ENCODE measurements around the gene STMN1. TPM values are rescaled to one million over a fixed set of nuclear protein-coding genes. Genes with fewer than 3 reads are reported as not detected.

STMN1 gene
- total RNA-seq, 1 donor = 50.6 TPM

DNA sequence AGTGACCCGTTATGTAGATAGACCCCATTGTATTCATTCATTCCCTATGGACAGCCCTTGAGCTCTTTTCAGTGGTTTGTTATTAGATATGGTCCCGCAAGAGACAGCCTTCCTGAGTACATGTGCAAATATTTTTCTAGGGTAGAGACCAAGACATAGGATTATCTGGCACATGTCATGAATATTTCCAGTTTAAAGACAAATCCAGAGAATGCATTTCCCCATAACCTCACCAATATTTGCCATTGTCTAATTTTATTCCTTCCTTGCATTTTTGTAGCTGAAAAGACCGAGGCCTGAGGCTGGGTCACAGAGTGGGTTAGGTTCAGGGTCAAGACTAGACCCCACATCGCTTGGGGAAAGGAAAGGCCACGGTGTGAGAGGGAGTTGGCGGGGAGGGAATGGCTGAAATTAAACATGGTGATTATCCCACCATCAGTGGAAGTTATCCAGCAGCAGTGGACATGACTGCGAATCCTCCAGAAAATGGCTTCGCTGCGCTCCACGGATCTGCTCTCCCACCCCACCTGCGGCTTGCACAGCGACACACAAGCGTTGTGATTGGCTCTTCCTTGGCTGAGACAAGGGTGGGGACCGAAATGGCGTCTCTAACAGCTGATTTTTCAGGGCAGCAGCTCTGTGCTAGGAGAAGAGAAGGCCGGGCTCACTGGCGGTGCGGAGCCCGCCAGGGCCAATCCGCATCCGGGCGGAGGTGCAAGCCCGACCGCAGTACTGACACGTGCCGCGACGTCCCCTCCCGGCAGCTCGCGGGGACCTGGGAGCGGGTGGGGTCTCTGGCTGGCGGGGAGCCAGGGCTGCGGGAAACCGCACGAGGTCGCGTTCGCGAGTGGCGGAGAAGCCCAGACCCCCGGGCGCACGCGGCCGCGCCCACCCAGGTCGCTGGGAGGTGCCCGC, 16.1 kb upstream of the STMN1 start:
- peak; percentile 33 to 71 (median 56) for DNase-seq (ENCODE audit: low read depth in 2 of 3, low spot score in 2 of 3)

DNA sequence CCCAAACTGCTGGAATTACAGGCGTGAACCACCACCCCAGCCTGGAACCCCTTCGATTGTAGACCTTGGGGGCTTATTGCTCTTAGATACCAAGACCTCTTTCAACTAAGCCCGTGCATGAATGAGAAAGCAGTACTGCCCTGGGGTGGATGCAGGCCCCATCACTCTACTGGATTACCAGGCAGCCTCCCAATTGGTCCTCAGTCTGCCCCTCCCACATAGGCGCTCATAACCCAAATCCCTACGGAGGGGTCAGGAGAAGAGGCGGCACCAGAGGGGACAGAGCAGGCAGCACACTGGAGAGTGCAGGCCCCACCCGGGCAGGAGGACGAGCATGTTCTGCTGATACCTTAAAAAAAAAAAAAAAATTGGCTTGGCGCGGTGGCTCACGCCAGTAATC, 12.4 kb upstream of the STMN1 start:
- DNase-seq (ENCODE audit: low read depth in 2 of 3, low spot score in 2 of 3) = no peak

DNA sequence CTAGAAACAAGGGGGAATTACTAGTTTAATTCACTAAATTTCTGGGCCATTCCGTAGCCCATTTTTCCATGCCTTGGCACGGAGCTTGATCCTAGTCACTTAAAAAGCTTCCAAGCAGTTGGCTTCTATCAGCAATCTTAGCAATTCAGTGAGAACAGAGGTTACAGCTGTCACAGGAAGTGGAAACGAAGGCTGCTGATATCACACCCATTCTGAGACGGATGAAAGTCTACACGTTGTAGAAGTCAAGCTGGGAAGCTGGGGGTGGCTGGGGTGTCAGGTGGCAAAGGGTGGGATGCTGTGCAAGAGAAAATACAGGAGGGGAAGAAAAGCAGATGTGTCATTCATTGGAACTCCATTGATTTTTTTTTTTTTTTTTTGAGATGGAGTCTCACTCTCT, 11.8 kb upstream of the STMN1 start:
- DNase-seq (ENCODE audit: low read depth in 2 of 3, low spot score in 2 of 3) = no peak

DNA sequence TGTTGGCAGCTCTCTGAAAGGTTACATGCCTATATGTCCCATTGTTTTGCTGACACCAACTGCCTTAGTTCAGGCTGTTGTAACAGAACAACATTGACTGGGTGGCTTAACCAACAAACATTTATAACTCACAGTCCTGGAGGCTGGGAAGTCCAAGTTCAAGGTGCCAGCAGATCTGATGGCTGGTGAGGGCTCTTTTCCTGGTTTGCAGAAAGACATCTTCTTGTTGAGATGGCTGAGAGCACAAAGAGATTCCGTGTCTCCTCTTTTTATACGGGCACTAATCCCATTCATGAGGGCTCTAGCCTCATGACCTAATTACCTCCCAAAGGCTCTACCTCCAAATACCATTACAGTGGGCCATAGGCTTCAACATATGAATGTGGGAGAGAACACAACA, 10.2 kb upstream of the STMN1 start:
- DNase-seq (ENCODE audit: low read depth in 2 of 3, low spot score in 2 of 3) = no peak

DNA sequence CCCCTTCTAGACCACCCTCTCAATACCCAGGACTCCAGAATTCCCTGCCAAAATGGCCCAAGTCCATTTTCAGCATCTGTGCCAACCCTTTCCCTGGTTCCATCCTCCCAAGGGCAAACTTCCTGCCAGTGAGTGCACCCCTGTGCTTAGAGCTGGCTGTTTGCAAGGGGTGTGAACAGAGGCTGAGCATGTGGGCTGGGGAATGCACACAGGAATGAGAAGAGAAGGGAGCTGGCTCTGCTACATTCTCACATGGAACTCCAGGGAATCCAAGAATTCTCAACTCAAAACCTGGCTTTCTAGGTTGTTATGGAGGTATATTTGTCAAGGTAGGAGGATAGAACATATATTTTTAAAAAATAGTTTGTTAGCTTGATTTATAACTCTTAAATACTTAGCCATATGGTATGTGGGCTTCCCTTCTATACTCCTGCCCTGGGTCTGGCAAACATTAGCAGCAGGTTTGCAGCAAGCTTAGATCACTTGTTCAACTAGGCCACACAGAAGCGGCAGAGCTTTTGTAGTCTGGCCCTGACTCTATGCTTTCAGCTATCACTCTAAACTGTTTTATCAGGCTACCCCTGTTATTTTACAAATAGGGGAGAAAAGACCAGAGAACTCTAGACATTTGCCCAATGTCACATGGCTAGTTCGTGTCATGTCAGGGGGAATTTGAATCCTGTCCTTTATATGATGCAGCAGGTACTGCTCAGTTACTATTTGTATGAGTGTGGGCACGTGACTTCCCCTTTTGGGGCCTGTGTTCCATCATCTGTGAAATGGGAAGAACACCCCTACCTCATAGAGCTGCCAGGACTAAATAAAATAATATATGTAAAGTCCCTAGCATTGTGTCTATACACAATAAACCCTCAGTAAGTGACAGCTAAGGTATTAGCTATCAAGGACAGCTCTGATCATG, 8.1 kb upstream of the STMN1 start:
- no peak for DNase-seq (ENCODE audit: low read depth in 2 of 3, low spot score in 2 of 3)

DNA sequence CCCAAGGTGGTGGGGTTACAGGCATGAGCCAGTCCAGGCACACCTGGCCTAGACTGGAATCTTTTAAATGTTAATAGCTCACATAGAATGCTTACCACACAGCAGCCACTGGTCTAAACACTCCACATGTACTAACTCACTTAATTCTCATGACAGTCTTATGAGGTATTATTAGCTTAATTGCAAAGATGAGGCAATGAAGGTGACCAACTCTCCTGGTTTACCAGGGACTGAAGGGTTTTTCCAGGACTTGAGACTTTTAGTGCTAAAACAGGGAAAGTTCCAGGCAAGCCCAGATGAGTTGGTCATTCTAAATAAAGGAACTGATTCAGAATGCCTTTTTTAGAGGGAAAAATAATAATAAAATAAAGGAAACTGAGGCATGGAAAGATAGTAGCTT, 7.0 kb upstream of the STMN1 start:
- DNase-seq (ENCODE audit: low read depth in 2 of 3, low spot score in 2 of 3) = no peak

DNA sequence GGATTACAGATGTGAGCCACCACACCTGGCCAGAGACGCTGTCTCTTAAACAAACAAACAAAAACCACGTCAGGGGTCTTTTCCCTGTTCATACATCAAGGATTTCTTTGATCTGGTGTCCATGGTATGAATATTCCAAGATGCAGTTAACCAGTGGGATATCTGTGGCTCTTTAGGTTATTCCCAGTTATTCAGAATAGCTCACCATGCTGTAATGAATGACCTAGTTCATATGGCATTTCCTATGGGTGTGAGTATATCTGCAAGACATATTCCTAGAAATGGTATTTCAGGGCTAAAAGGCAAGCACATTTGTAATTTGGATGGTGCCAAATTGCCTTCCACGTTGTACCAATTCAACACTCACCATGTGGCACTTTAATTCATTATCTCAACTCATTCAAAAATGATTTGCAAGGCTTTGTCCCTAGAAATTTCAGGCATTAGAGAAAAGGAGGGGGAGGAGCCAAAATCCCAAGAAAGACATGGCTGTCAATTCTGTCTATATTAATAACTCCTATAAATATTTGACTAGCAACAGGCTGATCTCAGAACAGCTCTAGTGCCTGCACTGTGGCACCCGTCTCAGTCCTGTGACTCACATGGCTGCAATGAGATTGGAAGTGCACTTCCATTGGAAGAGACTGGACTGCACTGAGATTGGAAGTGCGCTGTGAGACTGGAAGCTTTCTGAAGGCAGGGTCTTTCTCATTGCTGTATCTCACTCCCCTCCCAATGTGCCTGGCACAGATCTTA, 6.0 kb upstream of the STMN1 start:
- DNase-seq (ENCODE audit: low read depth in 2 of 3, low spot score in 2 of 3) = no peak

DNA sequence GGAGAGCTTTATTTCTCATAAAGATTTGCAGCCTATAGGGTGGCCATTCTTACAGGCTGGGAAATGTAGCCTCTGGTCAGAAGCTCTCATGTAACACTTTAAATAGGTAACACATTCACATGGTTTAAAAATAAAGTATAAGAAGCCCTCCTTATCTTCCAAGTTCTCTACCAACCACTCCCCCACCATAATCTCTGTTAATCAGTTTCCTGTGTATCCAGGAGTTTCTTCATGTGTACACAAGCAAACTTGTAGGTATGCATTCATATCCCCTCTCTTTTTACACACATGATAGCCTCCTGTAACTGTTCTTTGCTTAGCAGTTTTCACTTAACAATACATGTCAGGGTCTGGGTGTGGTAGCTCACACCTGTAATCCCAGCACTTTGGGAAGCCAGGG, 4.9 kb upstream of the STMN1 start:
- no peak for DNase-seq (ENCODE audit: low read depth in 2 of 3, low spot score in 2 of 3)

DNA sequence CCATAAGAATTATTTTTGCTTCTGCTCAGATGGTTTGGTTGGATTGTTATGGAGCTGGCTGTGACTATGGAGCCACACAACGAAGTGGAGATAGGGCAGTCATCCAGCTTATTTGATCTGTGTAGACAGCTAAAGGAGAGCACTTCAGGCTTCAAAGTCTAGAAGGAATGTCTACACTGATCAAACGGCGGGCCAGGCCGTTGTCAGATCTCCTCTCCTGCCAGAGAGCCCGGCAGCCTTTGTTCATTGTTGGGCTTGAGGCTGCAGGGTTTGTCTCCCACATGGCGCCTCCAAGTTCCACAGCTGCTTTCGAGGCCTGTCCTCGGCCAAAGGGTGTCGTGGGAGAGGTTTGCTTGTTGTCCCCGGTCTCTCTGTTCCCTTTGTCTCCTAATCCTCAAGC, 2.8 kb upstream of the STMN1 start:
- no peak for DNase-seq (ENCODE audit: low read depth in 2 of 3, low spot score in 2 of 3)

DNA sequence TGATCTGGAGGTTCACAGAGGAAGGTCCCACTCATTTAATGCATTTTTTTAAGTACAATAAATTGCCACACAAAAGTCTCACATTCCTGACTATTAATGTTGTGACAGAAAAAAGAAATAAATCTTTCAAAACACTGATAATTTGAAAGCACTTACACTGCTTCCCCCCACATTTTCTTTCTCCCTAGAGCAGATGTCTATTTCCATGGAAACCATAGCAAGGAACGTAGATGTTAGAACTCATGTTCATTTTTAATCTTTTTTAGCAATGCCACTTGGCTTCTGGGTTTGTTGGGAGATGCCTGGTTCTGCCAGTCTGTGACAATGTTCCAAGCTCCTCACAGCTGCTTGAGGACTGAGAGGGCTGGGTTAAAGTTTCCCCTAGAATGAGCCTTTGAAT, 1.9 kb upstream of the STMN1 start:
- DNase-seq (ENCODE audit: low read depth in 2 of 3, low spot score in 2 of 3) = no peak

DNA sequence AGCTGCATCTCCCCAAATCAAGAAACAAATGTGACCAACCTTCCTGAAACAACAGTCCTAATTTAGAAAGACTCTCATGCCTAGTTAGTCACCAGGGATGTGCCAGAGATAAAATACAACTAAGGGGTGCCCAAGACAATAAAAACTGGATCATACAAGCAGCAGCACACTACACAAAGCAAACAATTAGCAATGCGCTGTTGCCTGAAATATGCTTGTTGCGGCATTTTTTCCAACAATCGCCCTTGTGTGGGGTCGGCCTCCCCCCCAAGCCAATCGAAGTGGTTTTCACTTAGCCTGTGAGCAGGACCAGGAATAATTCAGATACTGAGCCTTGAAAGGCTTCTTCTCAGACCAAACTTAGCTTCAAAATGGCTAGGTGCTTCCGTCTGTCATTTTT, 1.4 kb upstream of the STMN1 start:
- DNase-seq (ENCODE audit: low read depth in 2 of 3, low spot score in 2 of 3) = no peak

DNA sequence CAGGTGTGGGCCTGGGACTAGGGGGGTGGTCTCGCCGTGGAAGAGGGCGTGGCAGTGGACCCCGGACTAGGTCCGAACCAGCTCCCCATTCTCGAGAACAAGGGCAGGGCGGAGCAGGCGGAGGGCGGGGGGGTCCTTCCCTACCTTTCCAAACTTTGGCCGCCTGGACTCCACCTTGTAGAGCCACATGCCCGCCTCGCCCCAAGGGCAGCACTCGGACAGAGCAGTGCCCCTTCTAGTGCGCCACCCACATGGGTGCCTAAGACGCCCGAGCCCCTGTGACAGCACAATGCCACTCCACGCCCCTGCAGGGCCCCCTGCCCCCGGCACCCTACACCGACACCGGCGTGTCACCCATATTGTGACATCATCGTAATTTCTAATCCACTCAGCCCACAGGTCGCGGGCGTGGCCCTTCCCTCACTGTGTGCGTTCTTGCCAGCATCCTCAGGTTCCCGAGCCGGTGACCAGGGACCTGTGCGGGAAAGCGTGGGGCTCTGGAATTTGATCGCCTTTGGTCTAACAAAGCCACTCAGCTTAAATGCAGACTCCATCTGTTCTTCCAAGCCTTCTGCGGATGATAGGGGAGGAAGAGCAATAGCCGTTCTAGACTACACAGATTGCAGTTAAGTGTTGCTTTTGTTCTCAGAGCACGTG, 553 bp upstream of the STMN1 start:
- DNase-seq (ENCODE audit: low read depth in 2 of 3, low spot score in 2 of 3) = peak in 2 of 3 donors; percentile 12 to 37

DNA sequence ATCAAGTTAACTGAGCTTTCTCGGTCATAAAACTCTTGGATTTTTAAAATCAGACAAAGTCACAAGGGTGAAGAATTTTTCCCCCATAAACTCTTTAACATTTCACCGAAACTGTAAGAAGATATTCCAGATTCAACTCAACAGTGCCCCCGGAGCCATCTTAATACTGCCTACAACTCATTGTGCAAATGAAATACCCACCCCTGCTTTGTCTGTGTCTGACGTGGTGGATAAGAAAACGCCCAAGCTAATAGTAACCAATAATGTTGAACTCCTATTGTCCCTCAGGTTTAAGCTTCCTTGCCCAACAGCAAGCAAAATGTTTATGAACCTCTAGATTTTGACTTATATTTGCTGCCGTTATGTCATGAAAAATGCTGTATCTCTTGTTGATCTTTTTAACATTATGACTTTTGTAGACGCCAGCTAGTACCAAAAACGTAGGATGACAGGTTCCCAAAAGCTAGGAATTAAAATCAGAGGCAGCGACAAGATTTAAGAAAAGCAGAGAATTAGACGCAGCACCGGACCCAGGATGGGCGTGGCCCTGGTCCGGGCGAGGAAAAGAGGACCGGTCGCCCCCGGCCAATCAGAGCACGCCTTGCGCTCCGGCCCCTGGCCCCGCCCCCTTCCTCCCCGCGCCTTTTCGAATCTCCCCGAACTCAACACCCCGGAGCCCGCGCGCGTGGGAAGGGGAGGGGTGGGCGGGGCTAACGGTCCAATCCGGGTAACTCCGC, 1.1 kb downstream of the STMN1 start:
- DNase-seq (ENCODE audit: low read depth in 2 of 3, low spot score in 2 of 3) = peak; percentile 61 to 91 (median 88)

DNA sequence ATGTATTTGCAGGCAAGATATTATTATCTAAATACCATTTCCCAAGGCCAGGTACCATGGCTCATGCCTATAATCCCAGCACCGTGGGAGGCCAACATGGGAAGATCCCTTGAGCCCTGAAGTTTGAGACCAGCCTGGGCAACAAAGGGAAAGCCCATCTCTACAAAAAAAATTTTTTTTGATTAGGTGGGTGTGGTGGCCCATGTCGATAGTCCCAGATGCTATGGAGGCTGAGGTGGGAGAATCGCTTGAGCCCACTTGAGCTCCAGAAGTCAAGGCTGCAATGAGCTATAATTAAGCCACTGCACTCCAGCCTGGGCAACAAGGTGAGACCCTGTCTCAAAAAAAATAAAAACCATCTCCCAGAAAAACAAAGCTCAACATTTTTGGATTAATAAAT, 2.2 kb downstream of the STMN1 start:
- no peak for DNase-seq (ENCODE audit: low read depth in 2 of 3, low spot score in 2 of 3)

DNA sequence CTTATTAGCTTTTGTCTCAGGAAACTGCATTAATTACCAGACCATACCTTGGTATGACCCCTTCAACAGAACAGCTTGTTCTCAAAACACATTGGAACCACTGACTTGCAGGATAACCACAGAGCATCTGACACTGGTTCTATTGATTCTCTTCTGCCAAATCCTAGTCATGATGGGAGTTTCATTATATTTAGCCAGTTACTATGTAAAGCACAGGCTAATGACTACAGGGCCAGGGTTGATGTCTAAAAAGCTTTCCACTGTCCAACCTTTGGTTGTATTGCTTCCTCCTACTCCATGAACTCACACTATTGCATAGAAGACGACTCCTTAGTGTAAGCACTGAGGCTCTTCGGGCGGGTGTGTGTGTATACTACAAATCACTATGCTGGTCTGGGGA, 3.8 kb downstream of the STMN1 start:
- no peak for DNase-seq (ENCODE audit: low read depth in 2 of 3, low spot score in 2 of 3)

DNA sequence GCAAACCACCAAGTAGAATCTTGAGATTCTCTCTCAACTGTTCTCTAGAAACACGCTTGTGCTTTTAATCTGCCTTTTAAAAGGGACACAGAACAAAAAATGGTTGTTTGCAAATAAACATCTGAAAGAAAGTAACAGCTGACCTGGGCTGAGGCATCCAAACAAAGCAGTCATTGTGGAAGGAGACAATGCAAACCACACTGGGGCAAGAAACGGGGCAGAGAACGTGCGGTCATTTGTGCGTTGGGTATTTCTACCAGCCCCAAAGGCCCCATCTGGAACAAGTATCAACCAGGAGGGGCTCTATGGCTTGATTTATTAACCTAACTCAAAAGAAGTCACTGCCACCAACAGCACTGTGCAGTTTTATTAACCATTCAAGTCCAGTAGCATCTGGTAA, 6.0 kb downstream of the STMN1 start:
- DNase-seq (ENCODE audit: low read depth in 2 of 3, low spot score in 2 of 3) = no peak

DNA sequence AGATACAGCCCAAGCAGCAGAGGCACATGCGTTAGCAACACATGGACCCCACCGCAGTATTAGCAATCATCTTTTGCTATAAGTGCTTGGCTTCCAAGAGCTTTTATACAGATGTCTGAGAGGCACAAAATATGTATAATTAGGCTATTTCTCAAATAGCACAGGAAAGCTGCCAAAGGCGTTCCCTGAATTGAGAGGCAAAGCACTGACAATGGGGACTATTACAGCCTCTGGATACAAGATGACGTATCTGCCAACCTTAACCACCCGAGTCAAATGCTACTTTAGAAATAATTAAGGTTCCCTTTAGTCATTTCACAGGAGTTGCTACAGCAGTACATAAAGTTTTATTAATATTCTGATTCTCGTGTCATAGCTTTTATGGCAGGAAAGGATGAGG, 6.4 kb downstream of the STMN1 start:
- no peak for DNase-seq (ENCODE audit: low read depth in 2 of 3, low spot score in 2 of 3)

DNA sequence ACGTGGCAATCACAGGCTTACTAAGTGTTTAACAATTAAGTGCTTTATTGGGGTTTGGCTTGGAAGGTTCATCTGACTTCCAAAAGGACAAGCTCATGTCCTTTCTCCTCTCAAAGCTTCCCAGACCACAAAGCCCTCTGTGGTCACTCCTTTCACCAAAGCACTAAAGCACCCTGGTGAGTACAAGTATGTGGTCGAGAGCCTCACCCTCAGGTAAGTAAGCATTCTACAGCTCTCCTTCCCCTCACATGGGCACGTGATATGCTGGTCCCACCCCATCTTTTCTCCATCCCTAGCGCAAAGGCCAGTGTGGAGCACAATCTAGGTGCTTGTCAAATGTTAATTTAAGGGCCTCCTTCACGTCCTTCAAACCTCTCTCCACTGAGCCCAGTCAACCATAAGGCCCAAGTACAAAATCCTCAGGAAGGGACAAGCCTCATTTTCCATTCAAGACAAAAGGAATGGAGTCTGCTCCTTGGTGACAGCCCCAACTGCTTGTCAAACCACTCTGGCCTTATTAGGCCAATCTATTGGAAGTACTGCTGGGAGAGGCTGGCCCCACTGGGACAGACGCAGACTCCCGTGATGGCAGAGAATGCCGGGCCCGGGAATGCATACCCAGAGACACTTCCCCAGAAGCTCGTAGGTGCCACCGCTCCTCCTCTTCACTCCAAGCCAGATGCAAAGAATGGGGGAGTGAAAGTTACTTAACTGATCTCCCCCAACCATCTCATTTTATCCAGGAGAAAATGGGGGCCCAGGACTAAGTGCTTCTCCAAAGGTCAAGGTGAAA, 7.8 kb downstream of the STMN1 start:
- DNase-seq (ENCODE audit: low read depth in 2 of 3, low spot score in 2 of 3) = no peak

DNA sequence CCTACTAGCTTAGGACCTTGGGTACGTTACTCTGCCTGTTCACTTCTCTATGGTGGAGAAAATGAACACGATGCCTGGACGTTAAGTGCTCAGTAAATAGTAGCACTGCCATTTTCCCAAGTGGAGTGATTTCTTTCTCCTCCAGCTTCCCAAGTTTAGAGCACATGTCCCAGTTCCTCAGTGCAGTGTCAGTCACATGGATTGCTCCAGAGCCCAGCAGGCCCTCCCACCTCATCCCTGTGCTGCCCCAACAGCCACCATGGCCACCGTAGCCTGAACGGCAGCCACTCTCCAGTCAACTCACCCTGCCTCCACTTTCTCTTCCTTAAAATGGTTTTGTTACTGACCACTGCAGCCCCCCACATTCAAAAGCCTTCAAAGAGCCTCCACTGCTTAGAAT, 8.5 kb downstream of the STMN1 start:
- DNase-seq (ENCODE audit: low read depth in 2 of 3, low spot score in 2 of 3) = no peak
